Glomerular visceral epithelial cell (primary cell): ENCODE results near the gene TACR1.
"Not testable (repeated sequence)": the region's sequence is repeated elsewhere in the genome, so short reads cannot be mapped to it uniquely, and the experiment has no call there.

Experiments used
- DNase-seq: peaks from one replicate; pipeline ENCODE4 v3.0.0-alpha.2; 2016; ENCODE audit errors: extremely low spot score

Gene TACR1

DNA sequence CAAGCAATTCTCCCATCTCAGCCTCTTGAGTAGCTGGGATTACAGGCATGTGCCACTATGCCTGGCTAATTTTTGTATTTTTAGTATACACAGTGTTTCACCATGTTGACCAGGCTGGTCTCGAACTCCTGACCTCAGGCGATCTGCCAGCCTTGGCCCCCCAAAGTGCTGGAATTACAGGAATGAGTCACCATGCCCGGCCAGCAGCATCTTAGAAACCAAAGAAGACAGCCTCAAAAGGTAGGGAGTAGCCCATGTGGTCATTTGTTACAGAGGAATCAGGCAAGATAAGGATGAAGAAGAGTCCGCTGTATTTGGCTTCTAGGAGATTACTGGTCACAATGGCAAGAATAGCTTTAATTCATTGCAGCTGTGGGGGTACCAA, 53.1 kb downstream of the TACR1 start:
- DNase-seq, result not testable (repeated sequence)

DNA sequence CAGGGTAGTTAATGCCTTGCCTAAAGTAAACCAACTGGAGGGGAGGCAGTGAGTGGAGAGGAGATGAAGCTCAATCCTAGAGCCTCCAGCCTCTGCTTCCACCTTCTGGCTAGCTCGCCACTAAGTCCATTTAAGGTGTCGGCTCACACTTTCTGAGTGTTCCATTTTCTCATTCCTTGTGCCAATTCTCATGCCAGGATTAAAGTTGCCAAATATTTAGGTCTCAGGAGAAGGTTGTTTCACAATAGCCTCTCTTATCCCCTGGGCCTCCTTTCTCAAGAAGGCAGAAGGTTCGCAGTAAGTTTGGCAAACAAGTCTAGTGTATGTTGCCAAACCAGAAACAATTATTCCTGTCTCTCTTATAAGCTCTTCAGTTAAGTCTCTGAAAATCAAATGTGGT, 57.2 kb downstream of the TACR1 start:
- no peak for DNase-seq

DNA sequence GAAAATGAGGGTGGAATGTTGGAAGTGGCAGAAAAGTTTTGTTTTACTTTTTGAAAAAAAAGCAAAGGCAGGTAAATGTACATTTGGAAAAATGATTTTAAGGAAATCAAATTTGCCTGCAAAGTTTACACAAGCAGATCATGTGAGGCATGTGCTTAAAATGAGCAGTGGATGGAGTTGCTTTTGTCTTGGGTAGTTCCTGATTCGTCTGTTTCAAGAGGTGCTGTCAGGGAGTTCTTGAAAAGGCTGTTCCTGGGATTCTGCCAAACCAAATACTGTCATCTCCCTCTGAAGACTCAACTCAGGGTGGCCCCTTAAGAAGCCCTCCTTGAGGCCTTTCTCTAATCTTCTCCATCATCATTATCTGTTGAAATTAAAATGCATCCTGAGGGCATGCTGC, 59.0 kb downstream of the TACR1 start:
- no peak for DNase-seq

DNA sequence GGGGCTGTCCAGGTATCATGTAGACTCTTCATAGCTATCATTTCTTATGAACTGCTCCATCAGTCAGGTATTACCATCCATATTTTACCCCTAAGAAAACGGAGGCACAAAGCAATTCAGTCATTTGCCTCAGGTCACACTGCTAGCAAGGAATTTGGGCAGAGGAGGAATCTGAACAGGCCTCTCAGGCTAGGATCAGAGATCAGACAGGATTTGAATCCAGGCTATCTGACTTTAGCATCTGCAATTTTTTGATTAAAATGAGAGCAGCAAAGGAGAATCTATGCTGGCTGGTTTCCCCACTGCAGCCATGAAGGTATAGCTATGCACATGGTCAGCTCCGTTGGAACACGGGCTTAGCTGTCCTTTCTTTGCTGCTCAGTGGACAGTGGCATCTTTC, 60.1 kb downstream of the TACR1 start:
- no peak for DNase-seq

DNA sequence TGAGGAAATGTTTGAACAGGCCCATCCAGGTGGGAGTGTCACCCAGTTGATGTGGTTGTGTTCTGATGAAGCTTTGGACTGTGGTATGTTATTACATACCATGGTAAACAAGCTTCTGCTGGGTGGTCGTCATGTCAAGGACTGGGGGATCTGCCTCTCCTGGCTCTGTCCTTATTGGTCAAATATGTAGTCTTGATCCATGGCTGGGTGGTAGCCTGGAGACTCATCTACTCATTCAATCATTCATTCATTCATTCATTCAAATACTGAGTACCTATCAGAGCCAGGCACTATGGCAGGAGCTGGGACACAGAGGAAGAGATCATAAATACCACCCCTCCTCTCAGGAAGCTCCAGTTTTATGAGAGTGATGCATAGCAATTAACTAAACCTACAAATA, 60.8 kb downstream of the TACR1 start:
- no peak for DNase-seq

DNA sequence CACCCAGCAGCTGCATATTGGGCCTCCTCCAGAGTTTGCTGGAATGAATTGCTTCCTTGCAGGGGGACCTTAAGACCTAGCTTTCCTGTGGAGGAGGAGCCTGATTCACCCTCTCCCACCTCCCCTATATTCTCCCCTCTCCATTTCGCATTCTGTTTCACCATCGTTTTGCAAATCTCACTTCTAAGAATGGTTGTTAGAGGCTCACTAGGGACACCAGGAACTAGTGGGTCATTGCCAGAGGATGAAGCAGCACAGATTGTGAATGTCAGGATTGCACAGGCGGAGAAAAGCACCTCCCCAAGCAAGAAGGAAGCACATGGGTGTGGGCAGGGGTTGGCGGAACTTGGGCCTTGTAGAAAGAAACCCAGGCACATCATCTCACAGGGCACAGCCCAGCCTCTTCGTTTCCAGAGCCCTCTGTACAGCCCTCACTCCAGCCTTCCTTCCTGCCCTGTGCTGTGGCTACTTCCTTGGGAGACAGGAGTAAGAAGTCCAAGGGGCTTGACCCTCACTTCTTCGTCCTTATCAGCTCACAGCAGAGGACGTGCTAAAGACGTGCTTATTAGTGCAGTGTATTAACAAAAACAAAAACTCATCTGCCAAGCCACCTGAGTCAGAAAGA, 63.4 kb downstream of the TACR1 start:
- no peak for DNase-seq

DNA sequence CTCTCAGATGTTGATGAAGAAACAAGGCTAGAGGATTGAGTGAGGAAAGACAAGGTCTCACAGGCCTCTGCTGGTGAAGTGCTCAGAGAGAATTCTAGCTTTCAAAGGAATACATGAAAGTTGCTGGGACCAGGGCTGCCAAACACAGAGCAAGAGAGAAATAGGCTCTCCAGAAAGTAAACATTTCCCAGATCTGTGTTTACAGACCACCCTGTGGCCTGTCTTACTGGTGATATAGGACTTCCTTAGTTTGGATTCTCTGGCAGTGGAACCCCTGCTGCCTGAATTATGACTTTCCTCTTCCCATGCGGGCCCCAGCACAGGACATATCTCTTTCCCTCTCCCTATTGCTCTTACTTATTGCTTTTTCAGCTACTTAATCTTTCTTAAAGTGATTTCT, 64.5 kb downstream of the TACR1 start:
- DNase-seq, result no peak

DNA sequence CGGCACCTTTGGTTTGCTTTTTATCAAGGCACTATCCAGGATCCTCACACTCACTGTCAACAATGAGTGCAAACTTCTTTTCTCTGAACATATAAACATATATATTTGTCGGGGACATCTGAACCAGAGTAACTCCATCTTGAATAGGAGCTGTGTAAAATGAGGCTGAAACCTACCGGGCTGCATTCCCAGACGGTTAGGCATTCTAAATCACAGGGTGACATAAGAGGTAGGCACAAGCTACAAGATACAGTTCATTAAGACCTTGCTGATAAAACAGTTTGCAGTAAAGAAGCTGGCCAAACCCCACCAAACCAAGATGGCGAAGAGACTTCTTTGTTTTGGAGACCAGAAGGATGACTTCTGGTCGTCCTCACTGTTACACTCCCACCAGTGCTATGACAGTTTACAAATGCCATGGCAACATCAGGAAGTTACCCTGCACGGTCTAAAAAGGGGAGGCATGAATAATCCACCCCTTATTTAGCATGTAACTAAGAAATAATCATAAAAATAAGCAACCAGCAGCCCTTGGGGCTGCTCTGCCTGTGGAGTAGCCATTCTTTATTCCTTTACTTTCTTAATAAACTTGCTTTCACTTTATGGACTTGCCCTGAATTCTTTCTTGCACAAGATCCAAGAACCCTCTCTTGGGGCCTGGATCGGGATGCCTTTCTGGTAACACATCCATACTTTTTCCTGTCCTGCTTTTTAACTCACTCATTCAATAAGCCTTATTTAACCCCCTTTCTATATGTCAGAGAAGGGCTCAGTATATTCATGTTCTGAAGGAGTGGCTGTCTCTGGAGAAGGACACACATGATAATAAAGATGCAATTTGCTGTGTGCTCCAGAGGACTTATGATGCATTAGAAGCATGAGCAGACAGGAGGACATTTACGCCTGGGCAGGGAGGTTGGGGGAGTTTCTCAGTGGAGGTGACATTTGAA, 65.4 kb downstream of the TACR1 start:
- DNase-seq, result no peak

DNA sequence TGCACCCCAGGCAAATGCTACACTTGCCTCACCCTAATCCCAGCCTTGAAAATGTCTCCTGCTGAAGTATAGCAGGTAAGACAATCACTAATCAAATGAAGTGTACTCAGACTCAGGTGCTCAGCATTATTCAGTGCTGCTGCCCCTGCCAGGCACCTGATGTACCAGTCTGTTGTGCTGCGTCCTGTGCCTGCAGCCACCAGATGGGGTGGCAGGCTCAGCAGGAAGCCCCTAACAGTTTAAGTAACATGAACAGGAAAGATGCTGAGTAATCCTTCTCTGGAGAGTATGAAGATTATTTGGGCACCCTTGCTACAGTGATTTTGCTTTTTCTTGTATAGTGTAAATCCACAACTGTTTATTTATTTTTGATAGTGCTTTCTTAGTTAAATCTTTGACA, 69.1 kb downstream of the TACR1 start:
- no peak for DNase-seq

DNA sequence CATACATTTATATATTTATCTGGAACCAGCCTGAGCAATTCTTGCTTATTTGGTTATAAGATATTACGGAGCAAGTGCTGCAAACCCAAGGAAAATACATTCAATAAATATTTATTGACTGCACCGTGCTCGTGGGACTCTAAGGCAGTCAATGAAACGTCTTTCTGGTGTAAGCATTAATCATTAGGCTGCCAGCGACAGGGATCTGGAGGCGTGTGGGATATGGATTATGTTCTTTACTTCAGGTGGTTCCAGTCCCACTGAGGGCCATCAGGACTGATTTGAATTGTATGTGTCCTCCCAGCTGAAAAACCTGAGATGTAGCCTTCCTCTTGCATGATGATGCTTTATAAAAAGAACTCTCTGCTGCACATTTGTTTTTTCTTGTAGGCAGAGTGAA, 75.4 kb downstream of the TACR1 start:
- no peak for DNase-seq

DNA sequence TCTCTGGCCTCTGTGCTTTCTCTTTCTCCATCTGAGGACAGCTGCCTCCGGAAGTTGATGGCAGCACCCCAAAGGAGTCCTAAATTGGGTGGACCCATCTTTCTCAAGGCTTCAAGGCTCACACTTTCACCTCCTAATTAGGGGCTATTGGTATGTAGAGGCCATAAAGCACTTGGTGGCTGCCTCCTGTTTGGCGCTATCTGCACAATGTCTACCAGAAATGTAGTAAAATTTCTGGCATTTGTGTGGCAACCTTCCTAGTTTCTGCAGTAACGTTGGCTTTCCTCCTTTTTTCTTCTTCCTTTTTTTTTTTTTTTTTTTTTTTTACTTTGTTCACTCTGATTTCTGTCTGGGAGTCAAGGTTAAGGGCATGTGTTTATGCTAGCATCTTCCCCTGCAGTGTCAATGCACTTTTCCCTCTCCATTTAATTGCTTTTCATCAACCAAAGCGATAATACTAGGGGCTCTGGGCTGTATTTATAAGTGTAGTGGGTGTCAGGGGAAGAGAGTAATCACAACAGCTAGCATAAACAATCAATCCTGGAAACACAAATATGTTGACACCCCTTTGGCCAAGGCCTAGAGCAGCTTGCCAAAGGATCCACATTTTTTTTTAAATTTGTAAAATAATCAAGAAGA, 86.0 kb downstream of the TACR1 start:
- no peak for DNase-seq

DNA sequence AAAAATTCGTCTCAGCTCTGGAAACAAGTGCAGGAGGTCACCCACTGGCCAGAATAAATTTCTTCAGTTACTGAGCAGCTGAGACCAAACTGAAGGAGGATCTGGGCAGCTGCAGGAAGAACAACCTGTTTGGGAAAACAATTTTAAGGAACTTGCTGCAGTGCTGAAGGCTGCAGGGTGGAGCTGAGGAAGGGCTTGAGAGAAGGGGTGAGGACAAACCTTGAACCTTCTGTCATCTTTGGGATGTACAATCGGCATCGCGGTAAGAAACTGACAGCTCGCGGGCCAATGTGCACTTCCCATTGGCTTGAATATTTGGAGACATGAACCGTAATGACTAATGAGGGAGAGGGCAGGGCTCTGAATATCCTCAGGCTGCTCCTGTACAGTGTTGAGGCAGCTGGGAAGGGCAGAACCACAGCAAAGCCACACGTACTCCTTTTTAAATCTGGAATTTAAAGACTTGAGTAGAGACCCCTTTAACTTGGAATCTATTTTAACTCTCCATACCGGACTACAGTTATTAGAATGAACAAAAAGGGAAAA, 90.3 kb downstream of the TACR1 start:
- no peak for DNase-seq

DNA sequence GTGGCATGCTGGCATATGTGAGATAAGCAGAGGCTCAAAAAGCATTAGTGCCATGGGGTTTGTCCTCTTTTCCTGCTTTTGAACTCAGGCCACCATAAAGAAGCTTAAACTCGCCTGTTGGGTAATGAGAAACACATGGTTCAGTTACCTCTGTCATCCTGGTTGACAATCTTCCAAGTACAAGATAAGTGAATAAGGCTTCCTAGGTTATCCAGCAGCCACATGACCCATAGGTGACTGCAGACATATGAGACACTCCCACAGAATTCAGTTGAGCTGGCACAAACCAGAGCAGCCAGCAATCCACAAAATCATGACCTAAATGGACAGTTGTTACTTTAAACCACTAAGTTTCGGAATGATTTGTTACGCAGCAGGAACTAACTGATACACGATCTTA, 97.3 kb downstream of the TACR1 start:
- DNase-seq, result no peak

DNA sequence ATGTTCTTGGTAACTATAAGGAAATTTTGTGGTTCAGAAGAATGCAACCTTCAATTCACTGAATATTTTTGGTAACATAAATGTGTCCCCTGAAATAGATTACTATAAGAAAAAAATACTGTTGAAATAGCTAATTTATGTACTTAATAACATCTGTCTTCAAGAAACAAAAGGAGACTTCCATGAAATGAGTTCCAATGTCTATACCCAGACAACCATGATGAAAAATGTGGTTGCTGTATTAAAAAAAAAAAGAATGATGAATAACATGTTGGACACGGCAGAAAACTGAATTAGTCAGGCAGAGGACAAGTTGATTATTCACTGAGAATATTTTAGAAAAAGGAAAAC, 98.5 kb downstream of the TACR1 start:
- no peak for DNase-seq

DNA sequence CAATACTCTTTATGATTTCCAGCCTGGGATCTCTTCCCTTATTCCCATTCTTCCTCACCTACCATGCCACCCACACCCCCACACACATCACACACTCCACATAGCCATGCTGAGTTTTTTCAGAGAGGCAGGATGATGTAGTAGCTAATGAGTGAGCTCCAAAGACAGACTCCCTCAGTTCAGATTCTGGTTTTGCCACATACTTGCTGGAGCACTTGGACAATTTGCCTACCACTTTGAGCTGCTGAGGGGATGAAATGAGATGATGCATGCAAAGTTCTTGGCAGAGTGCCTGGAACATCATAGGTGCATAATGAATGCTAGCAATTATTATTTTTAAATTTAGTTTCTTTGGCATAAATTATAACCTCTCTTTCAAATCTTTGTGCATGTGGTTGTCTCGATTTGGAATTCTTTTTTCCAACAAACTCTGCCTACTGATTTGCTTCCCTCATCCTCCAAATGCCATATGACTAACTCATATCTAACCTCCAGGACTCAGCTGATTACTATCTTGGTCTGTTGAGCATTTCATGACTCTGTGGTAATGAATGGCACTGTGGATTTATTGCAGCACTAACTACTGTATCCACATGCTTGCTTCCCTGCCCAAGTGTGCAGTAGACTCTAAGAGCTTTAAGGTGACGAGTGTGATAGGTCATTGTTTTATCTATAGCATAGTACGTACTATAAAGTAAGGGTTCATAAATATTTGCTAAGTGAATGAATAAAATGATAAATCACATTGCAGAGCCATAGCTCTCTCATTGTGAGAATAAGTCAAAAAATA, 99.1 kb downstream of the TACR1 start:
- DNase-seq, result peak; percentile 72

DNA sequence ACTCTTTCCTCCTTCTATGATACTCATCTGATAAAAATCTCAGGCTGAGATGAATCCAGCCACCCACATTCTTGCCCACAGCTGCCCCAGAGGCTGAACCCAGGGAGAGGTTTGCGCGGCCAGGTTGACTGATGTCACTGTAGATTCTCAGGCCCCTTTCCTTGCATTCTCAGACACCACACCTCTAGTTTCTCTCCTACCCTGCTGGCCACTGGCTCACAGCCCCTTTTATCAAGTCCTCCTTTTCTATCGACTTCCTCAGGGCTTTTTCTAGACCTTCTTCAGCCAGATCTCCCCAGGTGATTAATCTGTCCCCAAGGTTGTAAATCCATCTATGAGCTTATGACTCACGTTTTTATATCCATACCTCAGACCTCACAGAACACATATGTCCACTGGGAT, 99.8 kb downstream of the TACR1 start:
- DNase-seq, result peak; percentile 32

DNA sequence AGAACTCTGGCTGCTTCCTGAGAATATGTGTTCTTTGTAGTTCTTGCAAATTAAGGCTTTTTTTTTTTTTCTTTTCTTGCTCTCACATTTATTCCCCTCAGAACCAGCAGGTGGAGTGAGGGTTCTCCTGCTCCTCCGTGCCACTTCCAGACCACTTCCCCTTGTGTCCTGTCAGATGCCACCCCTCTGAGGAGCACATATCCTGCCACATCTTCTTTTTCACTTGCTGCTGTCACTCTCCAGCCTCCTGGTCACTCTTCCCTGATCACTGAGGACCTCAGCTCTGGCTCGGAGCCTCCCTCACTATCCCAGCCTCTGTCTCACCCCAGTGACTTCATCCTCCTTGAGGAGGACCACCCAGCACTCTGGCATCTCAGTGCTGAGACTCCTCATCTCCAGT, 100.5 kb downstream of the TACR1 start:
- peak; percentile 11 for DNase-seq

DNA sequence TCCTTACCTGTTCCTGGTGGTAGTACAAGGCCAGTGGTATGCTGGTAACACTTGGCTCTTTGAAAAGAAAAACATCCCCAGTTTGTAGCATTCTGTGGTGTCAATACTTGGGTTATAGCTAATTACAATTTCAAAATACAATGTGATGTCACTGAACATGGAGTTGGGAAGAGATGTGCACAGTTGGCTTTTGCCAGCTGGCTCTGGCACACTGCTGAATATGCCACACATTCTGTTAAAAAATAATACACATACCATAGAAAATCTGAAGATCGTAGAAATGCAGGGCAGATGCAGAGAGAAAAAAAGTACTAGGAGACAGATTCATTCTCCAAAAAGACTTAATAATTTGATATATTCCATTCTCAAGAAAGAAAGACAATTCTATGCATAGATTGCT, 101.5 kb downstream of the TACR1 start:
- no peak for DNase-seq

DNA sequence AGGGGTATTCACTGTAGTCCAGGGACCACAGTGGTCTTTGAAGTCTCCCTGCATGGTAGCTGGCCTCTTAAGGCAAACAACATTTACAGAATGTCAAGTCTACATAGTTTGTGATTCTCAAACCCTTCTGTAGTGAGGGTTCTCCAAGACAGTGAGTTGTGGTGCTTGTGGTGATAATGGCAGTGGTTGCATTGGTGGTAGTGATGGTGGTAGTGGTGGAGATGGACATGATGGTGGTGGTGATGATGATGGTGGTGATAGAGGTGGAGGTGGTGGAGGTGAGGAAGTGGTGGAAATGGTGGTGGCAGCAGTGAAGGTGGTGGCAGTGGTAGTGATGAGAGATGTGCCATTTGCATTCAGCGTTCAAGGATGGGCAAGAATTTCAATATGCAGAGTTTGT, 104.9 kb downstream of the TACR1 start:
- DNase-seq, result no peak

DNA sequence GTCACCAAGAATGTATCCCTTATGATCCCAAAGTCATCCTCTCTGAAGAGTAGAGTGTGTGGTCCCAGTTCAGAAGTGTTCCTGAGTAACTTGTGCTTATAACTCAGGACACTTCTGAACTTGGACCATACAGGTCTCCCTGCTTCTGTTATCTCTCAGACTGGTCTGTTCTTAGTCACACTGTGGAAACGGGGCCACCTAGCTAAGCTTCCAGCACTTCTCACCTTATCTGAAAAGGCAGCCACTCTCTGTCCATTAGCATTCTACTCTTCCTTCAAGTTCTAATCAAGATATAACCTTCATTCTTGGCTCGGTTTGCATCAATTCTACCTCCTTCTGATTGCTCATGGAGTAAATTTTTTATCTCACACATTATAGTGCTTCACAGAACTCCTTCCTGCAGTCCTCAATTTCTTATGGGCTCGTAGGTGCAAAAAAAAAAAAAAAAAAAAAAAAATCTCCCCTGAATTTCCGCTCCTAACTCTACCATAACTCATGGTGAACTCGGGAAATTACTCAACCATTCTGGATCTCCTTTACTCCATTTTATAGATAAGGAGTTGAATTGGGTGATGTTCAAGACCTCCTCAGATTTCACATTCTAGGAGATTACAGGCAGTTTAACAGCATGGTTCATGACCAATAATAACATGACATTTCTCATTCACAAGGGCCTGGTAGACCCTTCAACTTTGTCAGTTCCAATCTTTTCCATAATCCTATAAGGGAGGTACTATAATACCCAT, 108.4 kb downstream of the TACR1 start:
- DNase-seq, result no peak

DNA sequence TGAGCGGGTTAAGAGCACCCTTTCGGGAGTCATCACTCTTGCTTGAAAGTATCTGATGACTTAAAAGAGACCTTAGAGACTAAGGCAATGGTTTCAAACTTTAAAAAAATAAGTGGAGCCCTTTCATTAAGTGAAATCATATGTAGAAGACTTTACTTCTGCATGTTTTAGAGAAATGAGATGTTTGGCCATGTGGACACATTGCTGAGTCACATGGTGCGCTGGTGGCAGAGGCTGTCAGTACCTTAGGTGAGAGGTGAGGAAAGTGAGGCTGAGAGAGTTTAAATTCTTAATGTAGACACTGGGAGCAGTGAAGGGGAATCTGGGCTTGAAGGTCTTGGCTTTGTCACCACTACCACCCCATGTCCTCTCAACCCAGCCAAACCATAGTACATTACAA, 109.8 kb downstream of the TACR1 start:
- no peak for DNase-seq
